ENCODE data around the gene SLC26A1. TPM values are rescaled to one million over a fixed set of nuclear protein-coding genes. Genes with fewer than 3 reads are reported as not detected.

The SLC26A1 gene
- total RNA-seq, 4 donors from 2014 or later = 0.20 to 0.30 (median 0.21) TPM; not detected in 1

GRCh38 chr4:986428-986878 is 6.8 kb downstream of the SLC26A1 start:
- 1% methylated on average over 10 to 14 of the region's 14 CpGs for WGBS, 2 donors
- peak overlapping the region in 3 of 4 donors; percentile 79 to 83 (median 80) for H3K27ac ChIP-seq

DNA sequence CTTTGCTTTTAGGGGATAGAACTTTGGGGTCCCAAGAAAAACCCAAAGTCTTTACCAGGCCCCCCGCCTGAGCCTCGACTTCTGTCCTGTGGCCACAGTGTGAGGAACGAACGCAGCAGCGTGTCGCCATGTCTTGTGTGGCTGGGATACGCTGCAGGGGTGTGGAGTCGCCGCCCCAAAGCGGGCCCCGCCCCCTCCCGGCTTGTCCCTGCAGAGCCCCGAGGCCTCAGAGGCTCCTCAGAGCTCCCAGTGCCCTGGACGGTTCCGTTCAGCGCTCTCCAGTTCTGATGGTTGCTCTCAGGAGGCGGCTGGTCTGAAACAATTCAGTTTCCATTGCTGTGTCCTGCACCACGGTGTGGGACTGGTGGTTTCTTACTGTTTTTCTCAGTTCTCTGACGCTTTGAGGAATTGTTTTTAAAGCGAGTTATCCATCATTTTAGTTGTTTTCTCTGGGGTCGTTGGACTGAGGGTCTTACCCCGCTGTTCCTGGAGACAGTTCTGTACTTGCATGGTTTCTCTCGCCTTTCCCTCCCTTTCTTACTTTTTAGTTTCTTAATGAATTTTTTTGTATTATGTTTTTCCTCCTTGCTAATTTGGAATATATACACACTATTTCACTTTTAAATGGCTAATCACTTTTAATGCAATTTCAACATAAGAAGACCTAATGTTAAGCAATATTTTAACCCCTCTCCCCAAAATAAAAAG is 7.9 kb downstream of the SLC26A1 start:
- WGBS, 2 donors = 42 to 44% methylated on average over 23 of the region's 23 CpGs
- peak in 1 of 2 donors; percentile 38 for DNase-seq (ENCODE audit: low spot score in 2 of 2)
- H3K4me1 ChIP-seq = peaks cover 0 to 34% (median 15%) of the 10 kb centered on the region in 4 donors
- no peak for TF ChIP-seq EP300 (IDR thresholded peaks at IDR 0.05)
- TF ChIP-seq CTCF (IDR thresholded peaks at IDR 0.05) = no peak
- no peak for TF ChIP-seq POLR2A (IDR thresholded peaks at IDR 0.05)
- H3K9me3 ChIP-seq = no peaks in the 10 kb centered on the region
- peaks cover 0 to 38% (median 0%) of the 10 kb centered on the region in 3 donors for H3K36me3 ChIP-seq
- peak overlapping the region in 3 of 4 donors; percentile 1 to 14 (median 14) for H3K4me3 ChIP-seq
- peak overlapping the region in 1 of 4 donors; percentile 46 for H3K27ac ChIP-seq
- H3K27me3 ChIP-seq = no peaks in the 10 kb centered on the region

More at GRCh38 chr4:986428-986878, 6.8 kb downstream of the SLC26A1 start:
- H3K9me3 ChIP-seq = no peaks in the 10 kb centered on the region
- no peak for DNase-seq (ENCODE audit: low spot score in 2 of 2)
- TF ChIP-seq EP300 (IDR thresholded peaks at IDR 0.05) (no peak), POLR2A (IDR thresholded peaks at IDR 0.05) (no peak), CTCF (IDR thresholded peaks at IDR 0.05) (no peak)
- H3K27me3 ChIP-seq = no peaks in the 10 kb centered on the region
- peaks cover 0 to 47% (median 0%) of the 10 kb centered on the region in 3 donors for H3K36me3 ChIP-seq
- peak overlapping the region; percentile 59 to 76 (median 69) for H3K4me3 ChIP-seq
- peaks cover 0 to 34% (median 15%) of the 10 kb centered on the region in 4 donors for H3K4me1 ChIP-seq

DNA sequence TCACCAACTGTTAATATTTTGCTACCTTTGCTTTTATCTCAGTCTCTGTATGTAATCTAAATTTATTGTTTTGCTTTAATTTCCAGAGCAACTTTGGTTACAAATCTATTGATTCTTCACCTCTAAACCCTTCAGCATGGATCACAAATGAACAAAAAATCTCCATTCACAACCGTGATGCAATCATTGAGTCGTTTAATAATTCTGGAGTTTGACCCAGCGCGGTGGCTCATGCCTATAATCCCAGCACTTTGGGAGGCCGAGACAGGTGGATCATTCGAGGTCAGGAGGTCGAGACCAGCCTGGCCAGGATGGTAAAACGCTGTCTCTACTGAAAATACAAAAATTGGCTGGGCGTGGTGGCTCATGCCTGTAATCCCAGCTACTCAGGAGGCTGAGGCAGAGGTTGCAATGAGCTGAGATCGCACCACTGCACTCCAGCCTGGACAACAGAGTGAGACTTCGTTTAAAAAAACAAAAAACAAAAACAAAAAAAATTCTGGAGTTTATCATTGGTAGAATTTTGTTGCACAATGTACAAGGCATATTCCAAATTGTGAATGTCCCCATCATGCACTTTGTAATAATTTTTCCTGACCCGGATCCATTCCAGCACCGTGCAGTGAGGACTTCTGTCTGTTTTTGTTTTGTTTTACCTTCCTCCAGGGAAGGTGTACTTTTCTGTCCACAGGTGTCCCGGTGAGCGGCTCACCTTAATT is 8.7 kb downstream of the SLC26A1 start:
- Histone ChIP-seq H3K9me3 (no peaks in the 10 kb centered on the region), H3K4me3 (peak overlapping the region in 3 of 4 donors; percentile 1 to 14 (median 14)), H3K27me3 (no peaks in the 10 kb centered on the region), H3K36me3 (peaks cover 0 to 31% (median 0%) of the 10 kb centered on the region in 3 donors), H3K27ac (peak overlapping the region in 1 of 4 donors; percentile 46), H3K4me1 (peaks cover 0 to 34% (median 15%) of the 10 kb centered on the region in 4 donors)
- WGBS, 2 donors = 79 to 81% methylated on average over 15 of the region's 15 CpGs
- TF ChIP-seq EP300 (IDR thresholded peaks at IDR 0.05) = no peak
- TF ChIP-seq CTCF (IDR thresholded peaks at IDR 0.05) = no peak
- no peak for TF ChIP-seq POLR2A (IDR thresholded peaks at IDR 0.05)
- DNase-seq (ENCODE audit: low spot score in 2 of 2) = no peak

DNA sequence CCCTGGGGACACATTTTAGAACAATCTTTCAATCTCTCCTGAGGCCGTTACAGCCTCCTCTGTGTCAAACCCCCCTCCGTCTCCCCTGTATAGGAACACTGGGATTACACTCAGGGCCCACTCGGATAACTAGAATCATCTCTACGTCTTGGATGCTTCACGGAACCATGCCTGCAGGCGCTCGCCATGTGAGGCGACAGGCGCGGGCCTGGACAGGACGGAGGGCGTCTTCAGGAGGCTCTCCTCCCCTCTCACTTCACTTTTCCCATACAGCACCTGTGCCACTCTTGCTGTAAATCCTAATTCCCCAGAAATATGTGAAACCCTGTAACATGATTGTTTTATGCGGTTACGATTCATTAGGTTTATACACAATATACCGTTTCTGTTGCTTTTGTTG is 10.4 kb downstream of the SLC26A1 start:
- H3K27me3 ChIP-seq = no peaks in the 10 kb centered on the region
- DNase-seq (ENCODE audit: low spot score in 2 of 2) = no peak
- WGBS, 2 donors = 92 to 95% methylated on average over 15 of the region's 15 CpGs
- no peak overlapping the region for H3K27ac ChIP-seq
- peaks cover 0 to 16% (median 0%) of the 10 kb centered on the region in 3 donors for H3K36me3 ChIP-seq
- H3K9me3 ChIP-seq = no peaks in the 10 kb centered on the region
- TF ChIP-seq POLR2A (IDR thresholded peaks at IDR 0.05) = no peak
- no peak for TF ChIP-seq CTCF (IDR thresholded peaks at IDR 0.05)
- no peak for TF ChIP-seq EP300 (IDR thresholded peaks at IDR 0.05)
- H3K4me1 ChIP-seq = peaks cover 0 to 25% (median 13%) of the 10 kb centered on the region in 4 donors
- no peak overlapping the region for H3K4me3 ChIP-seq

All from tibial nerve (tissue), 4 donors.